GM15510 (cell line): Measurements from ENCODE around the gene ATP6V1F.

Experiments used
- POLR2A ChIP-seq: IDR thresholded peaks from 3 replicates; pipeline ENCODE4 v1.6.1; 2011; ENCODE audit warnings: borderline replicate concordance; ENCODE audit not compliant: insufficient read length; ENCODE audit errors: extremely low read depth

The ATP6V1F gene

DNA sequence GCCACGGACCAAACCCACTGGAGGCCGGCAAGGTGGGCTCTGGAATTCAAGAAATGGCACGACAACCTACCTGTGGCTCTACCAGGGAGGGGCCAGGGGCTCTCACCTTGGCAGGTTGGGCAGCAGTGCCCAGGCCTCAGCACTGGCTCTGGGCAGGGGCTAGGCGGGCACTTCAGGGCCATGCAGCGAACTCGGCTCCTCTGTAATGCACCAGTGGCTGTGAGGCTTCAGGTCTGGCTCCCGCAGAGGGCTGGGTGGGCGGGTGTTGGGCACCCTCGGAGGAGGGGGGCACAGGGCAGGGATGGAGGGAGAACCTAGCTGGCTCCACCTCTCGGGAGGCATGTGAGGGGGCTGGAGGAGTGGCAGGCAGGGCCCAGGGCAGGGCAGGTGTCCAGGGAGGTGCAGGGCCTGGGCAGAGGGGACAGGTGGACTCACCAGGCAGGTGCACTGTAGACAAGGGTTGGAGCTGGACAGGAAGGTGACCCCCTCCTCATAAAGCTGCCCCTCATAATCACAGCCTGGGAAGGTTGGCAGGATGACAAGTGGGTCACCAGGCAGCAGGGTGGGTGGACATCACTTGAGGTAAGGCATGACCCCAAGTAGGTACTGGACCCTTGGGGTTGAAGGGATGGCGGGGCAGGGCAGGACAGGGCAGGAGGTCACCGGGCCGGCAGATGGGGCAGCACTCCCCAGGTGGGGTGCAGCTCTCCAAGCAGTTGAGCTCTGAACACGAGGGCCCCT is 41.1 kb downstream of the ATP6V1F start:
- no peak for TF ChIP-seq POLR2A

- no peak for TF ChIP-seq POLR2A
Measured at GRCh38 chr7:128904381-128905197, 41.9 kb downstream of the ATP6V1F start.

DNA sequence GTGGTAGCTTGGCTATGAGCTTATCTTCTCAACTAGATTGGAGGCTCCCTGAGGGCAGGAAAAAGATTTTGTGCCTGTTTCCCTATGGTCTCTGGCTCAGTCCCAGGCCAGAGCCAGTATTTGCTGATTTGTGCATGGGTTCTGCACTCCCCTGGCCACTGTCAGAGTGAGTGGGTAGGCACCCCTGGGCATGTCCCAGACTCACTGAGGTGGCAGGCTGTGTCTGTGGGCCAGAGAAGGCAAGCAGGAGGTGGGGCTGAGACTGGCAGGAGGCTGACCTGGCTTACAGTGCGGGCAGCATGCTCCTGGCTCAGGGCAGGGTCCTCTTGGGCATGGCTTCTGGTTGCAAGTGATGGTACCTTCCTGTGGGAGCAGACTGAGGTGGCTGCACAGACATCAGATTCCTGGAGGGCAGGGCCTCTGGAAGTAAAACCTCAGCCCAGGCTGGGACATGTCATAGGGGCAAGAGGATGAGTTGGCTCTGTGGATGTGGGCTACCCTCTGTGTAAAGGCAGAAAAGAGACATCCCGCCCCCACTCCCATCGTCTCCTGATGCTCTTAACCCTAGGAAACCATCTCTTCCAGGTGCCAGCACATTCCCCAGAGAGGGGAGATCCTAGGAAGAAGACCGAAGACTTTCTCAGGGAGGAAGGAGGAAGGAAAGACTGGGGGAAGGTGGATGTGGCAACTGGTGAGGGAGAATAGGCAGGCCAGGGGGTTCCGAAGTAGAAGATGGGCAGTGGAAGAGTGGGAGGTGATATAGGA is 43.5 kb downstream of the ATP6V1F start:
- TF ChIP-seq POLR2A = no peak

GRCh38 chr7:128906766-128907559 is 44.3 kb downstream of the ATP6V1F start:
- TF ChIP-seq POLR2A = no peak

- TF ChIP-seq POLR2A = no peak
Measured at GRCh38 chr7:128908750-128909624, 46.3 kb downstream of the ATP6V1F start.

GRCh38 chr7:128909625-128910568 is 47.2 kb downstream of the ATP6V1F start:
- no peak for TF ChIP-seq POLR2A

- no peak for TF ChIP-seq POLR2A
Measured at GRCh38 chr7:128910569-128910945, 47.9 kb downstream of the ATP6V1F start, which contains the start of gene KCP. KCP (minus strand) TSS chr7:128910709; CDS start chr7:128910676, 33 bp downstream.

GRCh38 chr7:128911423-128912031 is 48.9 kb downstream of the ATP6V1F start:
- TF ChIP-seq POLR2A = no peak

GRCh38 chr7:128912281-128912680 is 49.6 kb downstream of the ATP6V1F start:
- no peak for TF ChIP-seq POLR2A

- no peak for TF ChIP-seq POLR2A
Measured at GRCh38 chr7:128913870-128914565, 51.4 kb downstream of the ATP6V1F start.

DNA sequence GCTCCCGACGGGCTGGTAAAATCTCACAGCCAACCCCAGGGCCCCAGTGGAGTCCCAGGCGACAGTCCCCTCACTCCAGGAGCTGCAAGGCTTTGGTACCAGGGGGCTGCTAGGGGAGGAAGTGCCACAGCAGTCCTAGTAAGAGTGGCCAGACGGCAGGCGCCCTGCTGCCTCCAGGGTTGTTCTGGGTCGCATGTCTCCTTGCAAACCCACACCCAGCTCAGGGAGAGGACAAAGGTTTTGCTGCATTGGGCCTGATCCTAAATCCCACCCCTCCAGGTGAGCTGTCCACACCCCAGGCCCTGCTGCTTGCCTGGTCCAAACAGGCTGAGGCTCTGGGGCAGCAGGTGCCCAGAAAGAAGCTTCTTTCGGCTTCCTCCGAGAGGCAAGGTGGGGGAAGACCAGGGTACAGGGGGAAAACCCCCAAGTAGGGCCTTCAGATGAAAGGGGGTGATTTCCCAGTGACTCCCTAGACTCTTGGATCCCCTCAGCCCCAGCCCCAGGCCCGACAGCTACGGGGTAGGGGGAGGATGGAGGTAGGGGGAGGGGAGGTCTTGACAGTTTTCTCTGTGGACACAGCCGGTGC is 52.0 kb downstream of the ATP6V1F start:
- no peak for TF ChIP-seq POLR2A
